Astrocyte (in vitro differentiated cells and primary cell): Measurements from ENCODE around the gene FGF1. TPM values are rescaled to one million over a fixed set of nuclear protein-coding genes. Genes with fewer than 3 reads are reported as not detected.

Source experiments
- DNase-seq: peaks from one replicate; pipeline ENCODE4 v3.0.0-alpha.2; 2010; ENCODE audit warnings: low read depth
- FAIRE-seq: peaks from 2 replicates; lab custom pipeline; 2011; peaks lifted over from hg19 to GRCh38; lab: Jason Lieb, UNC
- H2AFZ ChIP-seq: 2 replicates; pipeline ENCODE4 v1.6.0; 2012; ENCODE audit warnings: low read depth, low read length, inconsistent platforms
- H3K27ac ChIP-seq: 2 replicates; pipeline ENCODE4 v1.5.1; 2011; ENCODE audit warnings: low read depth, low read length, inconsistent platforms
- H3K27me3 ChIP-seq: 2 replicates; pipeline ENCODE4 v1.6.0; 2011; ENCODE audit warnings: low read length, inconsistent platforms; ENCODE audit not compliant: insufficient read depth
- H3K36me3 ChIP-seq: 2 replicates; pipeline ENCODE4 v1.5.1; 2011; ENCODE audit warnings: low read length, inconsistent platforms; ENCODE audit not compliant: insufficient read depth
- H3K4me1 ChIP-seq: 2 replicates; pipeline ENCODE4 v1.5.1; 2011; ENCODE audit warnings: low read length, inconsistent platforms; ENCODE audit not compliant: insufficient read depth
- H3K4me2 ChIP-seq: 2 replicates; pipeline ENCODE4 v1.6.0; 2012; ENCODE audit warnings: low read length, inconsistent platforms
- H3K4me3 ChIP-seq: 2 replicates; pipeline ENCODE4 v1.5.1; 2011; ENCODE audit warnings: low read depth, mild to moderate bottlenecking, low read length, inconsistent platforms; ENCODE audit not compliant: insufficient read depth
- H3K79me2 ChIP-seq: 2 replicates; pipeline ENCODE4 v1.6.0; 2012; ENCODE audit warnings: mild to moderate bottlenecking, low read length, inconsistent platforms; ENCODE audit not compliant: insufficient read depth
- H3K9ac ChIP-seq: 2 replicates; pipeline ENCODE4 v1.6.0; 2012; ENCODE audit warnings: mild to moderate bottlenecking, low read length, inconsistent platforms
- H3K9me3 ChIP-seq: 2 replicates; pipeline ENCODE4 v1.5.1; 2012; ENCODE audit warnings: low read depth, mild to moderate bottlenecking, low read length, inconsistent platforms; ENCODE audit not compliant: insufficient read depth
- H4K20me1 ChIP-seq: 2 replicates; pipeline ENCODE4 v1.6.0; 2012; ENCODE audit warnings: low read length, inconsistent platforms; ENCODE audit not compliant: insufficient read depth
- H3K27ac Mint-ChIP-seq: one replicate; pipeline ENCODE4 v1.8.0; 2021; ENCODE audit warnings: mild to moderate bottlenecking, mixed read lengths; ENCODE audit not compliant: unreplicated experiment
- H3K27me3 Mint-ChIP-seq: one replicate; pipeline ENCODE4 v1.8.0; 2021; ENCODE audit warnings: low read depth, mixed read lengths; ENCODE audit not compliant: unreplicated experiment
- H3K36me3 Mint-ChIP-seq: one replicate; pipeline ENCODE4 v1.8.0; 2021; ENCODE audit warnings: low read depth, mixed read lengths; ENCODE audit not compliant: unreplicated experiment
- H3K4me1 Mint-ChIP-seq: one replicate; pipeline ENCODE4 v1.8.0; 2021; ENCODE audit warnings: low read depth, mixed read lengths; ENCODE audit not compliant: unreplicated experiment
- H3K4me3 Mint-ChIP-seq: one replicate; pipeline ENCODE4 v1.8.0; 2021; ENCODE audit warnings: mild to moderate bottlenecking, moderate library complexity, mixed read lengths; ENCODE audit not compliant: unreplicated experiment
- H3K9me3 Mint-ChIP-seq: one replicate; pipeline ENCODE4 v1.8.0; 2021; ENCODE audit warnings: mild to moderate bottlenecking, mixed read lengths; ENCODE audit not compliant: unreplicated experiment
- CTCF ChIP-seq: IDR thresholded peaks from 2 replicates; pipeline ENCODE4 v1.5.1; 2011; ENCODE audit warnings: low read depth, mild to moderate bottlenecking, inconsistent platforms, low read length, moderate library complexity; ENCODE audit not compliant: insufficient read depth
- EZH2 ChIP-seq: IDR thresholded peaks from 2 replicates; pipeline ENCODE4 v1.6.1; 2012; ENCODE audit warnings: mild to moderate bottlenecking, low read length, inconsistent platforms; ENCODE audit not compliant: insufficient read depth
- total RNA-seq: library from RNA; stranded (reverse); gene quantifications from 2 replicates; pipeline ENCODE4 v1.2.1, GENCODE V29; 2021

Gene FGF1
- total RNA-seq, 1 donor from 2014 or later = 70.9 TPM

GRCh38 chr5:142544071-142544753, 141.7 kb downstream of the FGF1 start:
- Mint-ChIP-seq H3K4me1 (peaks cover 37% of the 10 kb centered on the region), H3K27me3 (no peaks in the 10 kb centered on the region), H3K27ac (peak overlapping the region; percentile 5), H3K36me3 (no peaks in the 10 kb centered on the region), H3K4me3 (no peak overlapping the region), H3K9me3 (no peaks in the 10 kb centered on the region)
- H3K9me3 ChIP-seq = no peaks in the 10 kb centered on the region
- H3K36me3 ChIP-seq = no peaks in the 10 kb centered on the region
- H4K20me1 ChIP-seq = no peaks in the 10 kb centered on the region
- FAIRE-seq (no peak), DNase-seq (peak; percentile 21)
- H3K79me2 ChIP-seq = no peaks in the 10 kb centered on the region
- peaks cover 30% of the 10 kb centered on the region for H3K4me1 ChIP-seq
- H3K4me3 ChIP-seq = no peak overlapping the region
- no peak for TF ChIP-seq CTCF
- no peak for TF ChIP-seq EZH2
- H3K27me3 ChIP-seq = no peaks in the 10 kb centered on the region
- H3K4me2 ChIP-seq = peak overlapping the region; percentile 16
- no peak overlapping the region for H3K9ac ChIP-seq
- H2AFZ ChIP-seq = no peak overlapping the region
- peak overlapping the region; percentile 75 for H3K27ac ChIP-seq

DNA sequence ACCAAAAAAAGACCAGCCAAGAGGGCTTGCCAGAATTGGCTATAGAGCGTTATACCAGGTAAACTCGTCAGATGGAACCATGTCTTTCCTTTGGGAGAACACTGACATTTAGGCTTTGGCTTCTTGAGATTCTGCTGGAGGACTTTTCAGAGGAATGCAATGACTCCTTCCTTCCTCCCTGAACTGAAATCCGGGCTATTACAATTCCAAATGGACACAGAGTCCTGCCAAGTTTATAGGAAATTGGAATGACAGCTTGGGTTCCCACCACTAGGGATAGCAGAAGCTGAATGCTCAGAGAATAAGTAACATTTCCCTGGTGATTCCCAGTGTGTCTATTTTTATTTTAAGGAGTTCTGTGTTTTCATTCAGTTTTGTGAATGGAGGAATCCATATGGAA, 143.0 kb downstream of the FGF1 start:
- Histone ChIP-seq H3K27ac (no peak overlapping the region), H2AFZ (no peak overlapping the region), H3K4me3 (no peak overlapping the region), H3K79me2 (no peaks in the 10 kb centered on the region), H3K4me2 (no peak overlapping the region), H3K9ac (no peak overlapping the region), H3K36me3 (no peaks in the 10 kb centered on the region), H3K27me3 (no peaks in the 10 kb centered on the region), H3K4me1 (peaks cover 30% of the 10 kb centered on the region), H3K9me3 (no peaks in the 10 kb centered on the region), H4K20me1 (no peaks in the 10 kb centered on the region)
- DNase-seq = peak; percentile 17
- no peak for TF ChIP-seq EZH2
- peak; percentile 23 for TF ChIP-seq CTCF
- Mint-ChIP-seq H3K4me1 (peaks cover 30% of the 10 kb centered on the region), H3K27me3 (no peaks in the 10 kb centered on the region), H3K27ac (peak overlapping the region; percentile 58), H3K36me3 (no peaks in the 10 kb centered on the region), H3K4me3 (no peak overlapping the region), H3K9me3 (no peaks in the 10 kb centered on the region)
- peak; percentile 49 for FAIRE-seq

Other genes with a start within 250 kb of the FGF1 start
- gene ARHGAP26, start 84.3 kb upstream of the FGF1 start, total RNA-seq = 4.7 and 5.6 TPM in 2 replicates